Measurements from ENCODE around the gene HAPSTR1.

HAPSTR1 gene

GRCh38 chr16:9114112-9114511, 22.7 kb downstream of the HAPSTR1 start:
- Histone ChIP-seq H3K4me2 (ENCODE audit: low read length) (no peak overlapping the region), H3K9ac (ENCODE audit: low read depth, low read length) (no peak overlapping the region), H3K4me3 (ENCODE audit: low read length) (no peak overlapping the region), H3K9me3 (replicated peaks; ENCODE audit: low read length) (no peaks in the 10 kb centered on the region), H3K4me1 (ENCODE audit: control insufficient read depth, insufficient read depth, low read length) (peaks cover 52% of the 10 kb centered on the region), H3K36me3 (ENCODE audit: insufficient read depth, low read length) (peaks cover 76% of the 10 kb centered on the region), H3K27me3 (ENCODE audit: control insufficient read depth, insufficient read depth, low read length) (no peaks in the 10 kb centered on the region)

GRCh38 chr16:9114842-9115241, 23.4 kb downstream of the HAPSTR1 start:
- no peak overlapping the region for H3K9ac ChIP-seq (ENCODE audit: low read depth, low read length)
- no peak overlapping the region for H3K4me2 ChIP-seq (ENCODE audit: low read length)
- H3K9me3 ChIP-seq (replicated peaks; ENCODE audit: low read length): no peaks in the 10 kb centered on the region
- no peak overlapping the region for H3K4me3 ChIP-seq (ENCODE audit: low read length)
- H3K36me3 ChIP-seq (ENCODE audit: insufficient read depth, low read length): peaks cover 70% of the 10 kb centered on the region
- no peaks in the 10 kb centered on the region for H3K27me3 ChIP-seq (ENCODE audit: control insufficient read depth, insufficient read depth, low read length)
- peaks cover 51% of the 10 kb centered on the region for H3K4me1 ChIP-seq (ENCODE audit: control insufficient read depth, insufficient read depth, low read length)

DNA sequence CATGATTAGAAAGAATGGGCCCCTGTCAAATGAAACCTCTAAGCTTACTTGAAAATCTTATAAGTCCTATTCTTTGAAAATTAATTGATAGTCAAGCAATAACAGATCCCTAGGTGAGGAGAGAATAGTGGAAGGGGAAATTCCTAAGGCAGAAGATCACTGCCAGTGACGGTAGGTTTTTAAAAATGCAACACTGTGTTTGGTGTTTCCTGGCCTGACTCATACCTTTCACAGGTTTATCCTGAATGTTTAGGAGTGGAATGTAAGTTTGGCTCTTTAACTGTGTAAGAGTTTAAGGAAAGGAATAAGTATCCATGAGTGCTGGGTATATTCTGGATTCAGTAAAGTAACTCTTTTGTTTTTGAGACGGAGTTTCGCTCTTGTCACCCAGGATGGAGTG, 23.8 kb downstream of the HAPSTR1 start:
- H3K4me1 ChIP-seq (ENCODE audit: control insufficient read depth, insufficient read depth, low read length): peaks cover 51% of the 10 kb centered on the region
- H3K9me3 ChIP-seq (replicated peaks; ENCODE audit: low read length): no peaks in the 10 kb centered on the region
- H3K4me3 ChIP-seq (ENCODE audit: low read length): no peak overlapping the region
- no peaks in the 10 kb centered on the region for H3K27me3 ChIP-seq (ENCODE audit: control insufficient read depth, insufficient read depth, low read length)
- H3K9ac ChIP-seq (ENCODE audit: low read depth, low read length): no peak overlapping the region
- no peak overlapping the region for H3K4me2 ChIP-seq (ENCODE audit: low read length)
- H3K36me3 ChIP-seq (ENCODE audit: insufficient read depth, low read length): peaks cover 70% of the 10 kb centered on the region

GRCh38 chr16:9116141-9116540, 24.7 kb downstream of the HAPSTR1 start:
- Histone ChIP-seq H3K27me3 (ENCODE audit: control insufficient read depth, insufficient read depth, low read length) (no peaks in the 10 kb centered on the region), H3K36me3 (ENCODE audit: insufficient read depth, low read length) (peaks cover 66% of the 10 kb centered on the region), H3K4me2 (ENCODE audit: low read length) (no peak overlapping the region), H3K4me1 (ENCODE audit: control insufficient read depth, insufficient read depth, low read length) (peaks cover 44% of the 10 kb centered on the region), H3K9ac (ENCODE audit: low read depth, low read length) (no peak overlapping the region), H3K4me3 (ENCODE audit: low read length) (no peak overlapping the region), H3K9me3 (replicated peaks; ENCODE audit: low read length) (no peaks in the 10 kb centered on the region)

- Histone ChIP-seq H3K9me3 (replicated peaks; ENCODE audit: low read length) (no peaks in the 10 kb centered on the region), H3K4me1 (ENCODE audit: control insufficient read depth, insufficient read depth, low read length) (peaks cover 27% of the 10 kb centered on the region), H3K9ac (ENCODE audit: low read depth, low read length) (no peak overlapping the region), H3K4me2 (ENCODE audit: low read length) (no peak overlapping the region), H3K27me3 (ENCODE audit: control insufficient read depth, insufficient read depth, low read length) (no peaks in the 10 kb centered on the region), H3K4me3 (ENCODE audit: low read length) (no peak overlapping the region), H3K36me3 (ENCODE audit: insufficient read depth, low read length) (peaks cover 68% of the 10 kb centered on the region)
Measured at GRCh38 chr16:9118170-9118569, 26.7 kb downstream of the HAPSTR1 start.

- H3K27me3 ChIP-seq (ENCODE audit: control insufficient read depth, insufficient read depth, low read length): no peaks in the 10 kb centered on the region
- H3K9me3 ChIP-seq (replicated peaks; ENCODE audit: low read length): no peaks in the 10 kb centered on the region
- H3K4me2 ChIP-seq (ENCODE audit: low read length): no peak overlapping the region
- peaks cover 33% of the 10 kb centered on the region for H3K4me1 ChIP-seq (ENCODE audit: control insufficient read depth, insufficient read depth, low read length)
- peak overlapping the region; percentile 43 for H3K9ac ChIP-seq (ENCODE audit: low read depth, low read length)
- H3K4me3 ChIP-seq (ENCODE audit: low read length): no peak overlapping the region
- peaks cover 69% of the 10 kb centered on the region for H3K36me3 ChIP-seq (ENCODE audit: insufficient read depth, low read length)
Measured at GRCh38 chr16:9119795-9120194, 28.4 kb downstream of the HAPSTR1 start.

DNA sequence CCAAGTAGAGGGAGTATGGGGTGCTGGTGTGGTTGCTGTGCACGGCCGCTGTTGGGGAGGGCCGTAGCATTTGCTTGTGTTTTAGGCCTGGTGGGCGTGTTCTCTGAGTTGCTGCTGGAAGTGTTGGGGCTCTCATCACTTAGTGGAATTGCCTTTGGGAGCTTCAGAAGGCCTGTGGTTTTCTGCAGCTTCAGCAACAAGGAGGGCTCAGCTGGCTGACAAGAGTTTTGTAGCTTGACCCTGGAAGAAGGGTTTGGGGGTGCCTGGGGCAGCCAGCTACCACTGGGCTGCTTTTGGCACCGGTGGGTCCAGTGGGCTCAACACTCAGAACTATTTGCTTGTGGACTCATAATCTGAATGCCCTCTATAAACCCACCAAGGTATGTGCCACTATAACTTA, 30.9 kb downstream of the HAPSTR1 start:
- no peak overlapping the region for H3K9ac ChIP-seq (ENCODE audit: low read depth, low read length)
- peaks cover 44% of the 10 kb centered on the region for H3K4me1 ChIP-seq (ENCODE audit: control insufficient read depth, insufficient read depth, low read length)
- H3K9me3 ChIP-seq (replicated peaks; ENCODE audit: low read length): no peaks in the 10 kb centered on the region
- no peaks in the 10 kb centered on the region for H3K27me3 ChIP-seq (ENCODE audit: control insufficient read depth, insufficient read depth, low read length)
- H3K36me3 ChIP-seq (ENCODE audit: insufficient read depth, low read length): peaks cover 58% of the 10 kb centered on the region
- no peak overlapping the region for H3K4me3 ChIP-seq (ENCODE audit: low read length)
- H3K4me2 ChIP-seq (ENCODE audit: low read length): no peak overlapping the region

GRCh38 chr16:9122969-9123368, 31.5 kb downstream of the HAPSTR1 start:
- H3K36me3 ChIP-seq (ENCODE audit: insufficient read depth, low read length): peaks cover 51% of the 10 kb centered on the region
- H3K4me1 ChIP-seq (ENCODE audit: control insufficient read depth, insufficient read depth, low read length): peaks cover 46% of the 10 kb centered on the region
- H3K4me2 ChIP-seq (ENCODE audit: low read length): no peak overlapping the region
- no peaks in the 10 kb centered on the region for H3K9me3 ChIP-seq (replicated peaks; ENCODE audit: low read length)
- H3K9ac ChIP-seq (ENCODE audit: low read depth, low read length): no peak overlapping the region
- H3K4me3 ChIP-seq (ENCODE audit: low read length): no peak overlapping the region
- H3K27me3 ChIP-seq (ENCODE audit: control insufficient read depth, insufficient read depth, low read length): no peaks in the 10 kb centered on the region

DNA sequence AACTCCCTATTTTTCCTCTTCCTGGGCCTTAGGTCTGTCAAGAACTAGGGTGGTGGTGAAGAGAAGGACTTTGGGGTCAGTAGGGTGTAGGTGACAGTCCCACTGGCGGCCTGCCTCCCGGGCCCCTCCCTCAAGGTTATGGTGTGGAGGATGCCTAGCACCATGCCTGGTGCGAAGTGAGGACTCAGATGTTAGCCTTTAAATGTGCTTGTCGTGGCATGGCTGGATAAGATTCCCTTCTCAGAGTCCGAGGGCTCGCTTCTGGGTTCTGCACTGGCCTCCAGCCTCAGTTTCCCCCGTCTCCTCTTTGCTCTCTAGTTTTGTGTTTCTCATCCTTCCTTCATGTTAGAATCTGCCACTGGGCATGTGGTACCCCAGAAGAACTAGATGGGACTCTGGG, 32.0 kb downstream of the HAPSTR1 start:
- peaks cover 47% of the 10 kb centered on the region for H3K36me3 ChIP-seq (ENCODE audit: insufficient read depth, low read length)
- H3K9ac ChIP-seq (ENCODE audit: low read depth, low read length): no peak overlapping the region
- H3K4me2 ChIP-seq (ENCODE audit: low read length): peak overlapping the region; percentile 4
- peaks cover 50% of the 10 kb centered on the region for H3K4me1 ChIP-seq (ENCODE audit: control insufficient read depth, insufficient read depth, low read length)
- no peak overlapping the region for H3K4me3 ChIP-seq (ENCODE audit: low read length)
- H3K9me3 ChIP-seq (replicated peaks; ENCODE audit: low read length): no peaks in the 10 kb centered on the region
- no peaks in the 10 kb centered on the region for H3K27me3 ChIP-seq (ENCODE audit: control insufficient read depth, insufficient read depth, low read length)

GRCh38 chr16:9123871-9124270, 32.4 kb downstream of the HAPSTR1 start:
- H3K4me1 ChIP-seq (ENCODE audit: control insufficient read depth, insufficient read depth, low read length): peaks cover 51% of the 10 kb centered on the region
- no peak overlapping the region for H3K4me3 ChIP-seq (ENCODE audit: low read length)
- peak overlapping the region; percentile 4 for H3K4me2 ChIP-seq (ENCODE audit: low read length)
- H3K9me3 ChIP-seq (replicated peaks; ENCODE audit: low read length): no peaks in the 10 kb centered on the region
- H3K36me3 ChIP-seq (ENCODE audit: insufficient read depth, low read length): peaks cover 42% of the 10 kb centered on the region
- no peaks in the 10 kb centered on the region for H3K27me3 ChIP-seq (ENCODE audit: control insufficient read depth, insufficient read depth, low read length)
- H3K9ac ChIP-seq (ENCODE audit: low read depth, low read length): no peak overlapping the region

- peaks cover 47% of the 10 kb centered on the region for H3K4me1 ChIP-seq (ENCODE audit: control insufficient read depth, insufficient read depth, low read length)
Measured at GRCh38 chr16:9124444-9124843, 33.0 kb downstream of the HAPSTR1 start.

DNA sequence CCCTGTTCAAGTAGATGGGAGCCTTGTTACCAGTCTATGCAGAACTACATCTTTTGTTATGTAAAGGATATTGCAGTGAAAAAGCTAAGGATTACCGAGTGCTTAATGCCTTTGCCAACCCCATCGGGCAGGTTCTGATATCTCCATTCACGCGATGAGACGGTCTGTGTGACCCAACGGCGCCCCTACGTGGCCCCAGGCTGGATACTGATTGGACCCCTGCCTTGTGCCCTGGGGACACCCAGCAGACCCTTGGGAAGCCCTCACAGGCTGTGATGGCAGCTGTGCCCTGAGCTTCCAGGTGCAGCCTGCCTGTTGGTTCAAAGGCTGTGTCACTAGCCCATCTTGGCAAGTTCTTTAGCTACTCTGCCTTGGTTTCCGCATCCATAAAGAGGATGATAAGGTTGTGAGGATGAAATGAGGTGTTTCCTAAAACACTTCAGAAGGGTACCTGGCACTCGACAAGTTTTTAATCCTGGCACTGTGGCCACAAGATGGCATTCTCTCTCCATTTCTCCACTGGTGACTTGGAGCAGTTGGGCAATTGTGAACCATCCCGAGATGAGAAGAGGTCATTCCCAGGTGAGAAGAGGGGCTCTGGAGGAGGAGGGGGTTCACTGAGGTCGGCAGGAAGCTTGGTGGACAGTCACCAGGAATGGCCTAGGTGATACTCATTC, 33.6 kb downstream of the HAPSTR1 start:
- Histone ChIP-seq H3K27me3 (ENCODE audit: control insufficient read depth, insufficient read depth, low read length) (no peaks in the 10 kb centered on the region), H3K4me1 (ENCODE audit: control insufficient read depth, insufficient read depth, low read length) (peaks cover 43% of the 10 kb centered on the region), H3K9me3 (replicated peaks; ENCODE audit: low read length) (no peaks in the 10 kb centered on the region), H3K9ac (ENCODE audit: low read depth, low read length) (no peak overlapping the region), H3K36me3 (ENCODE audit: insufficient read depth, low read length) (peaks cover 38% of the 10 kb centered on the region), H3K4me2 (ENCODE audit: low read length) (no peak overlapping the region), H3K4me3 (ENCODE audit: low read length) (no peak overlapping the region)

More at GRCh38 chr16:9124444-9124843, 33.0 kb downstream of the HAPSTR1 start:
- no peaks in the 10 kb centered on the region for H3K27me3 ChIP-seq (ENCODE audit: control insufficient read depth, insufficient read depth, low read length)
- no peak overlapping the region for H3K4me3 ChIP-seq (ENCODE audit: low read length)
- H3K9me3 ChIP-seq (replicated peaks; ENCODE audit: low read length): no peaks in the 10 kb centered on the region
- H3K4me2 ChIP-seq (ENCODE audit: low read length): no peak overlapping the region
- H3K9ac ChIP-seq (ENCODE audit: low read depth, low read length): no peak overlapping the region
- peaks cover 38% of the 10 kb centered on the region for H3K36me3 ChIP-seq (ENCODE audit: insufficient read depth, low read length)

Data from skeletal muscle satellite cell (primary cell).